ENCODE measurements around the gene GPX2.

Gene GPX2

GRCh38 chr14:64942531-64943111 is at the start of gene GPX2:
GPX2 (minus strand) TSS chr14:64942745; CDS start chr14:64942726, 19 bp downstream.
- no peak for DNase-seq (ENCODE audit: low read depth in 2 of 2)

DNA sequence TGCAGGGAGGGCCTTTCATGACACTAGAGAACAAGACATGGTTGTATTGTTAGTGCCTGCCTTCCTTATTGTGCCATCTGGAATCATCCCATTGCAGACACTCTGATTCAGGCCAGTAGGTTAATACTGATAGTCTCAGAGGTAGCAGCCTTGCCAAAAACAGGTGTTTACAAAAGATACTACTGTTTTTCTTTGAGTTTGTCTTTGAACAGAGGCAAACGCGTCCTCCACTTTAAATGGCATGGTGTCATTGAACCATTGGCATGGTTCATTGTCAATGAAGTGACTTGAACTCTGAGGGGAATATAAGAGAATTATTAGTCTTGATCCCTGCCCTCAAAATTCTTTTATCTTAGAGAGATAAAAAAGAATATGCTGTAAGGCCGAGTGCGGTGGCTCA is 48.4 kb upstream of the GPX2 start:
- no peak for DNase-seq (ENCODE audit: low read depth in 2 of 2)

DNA sequence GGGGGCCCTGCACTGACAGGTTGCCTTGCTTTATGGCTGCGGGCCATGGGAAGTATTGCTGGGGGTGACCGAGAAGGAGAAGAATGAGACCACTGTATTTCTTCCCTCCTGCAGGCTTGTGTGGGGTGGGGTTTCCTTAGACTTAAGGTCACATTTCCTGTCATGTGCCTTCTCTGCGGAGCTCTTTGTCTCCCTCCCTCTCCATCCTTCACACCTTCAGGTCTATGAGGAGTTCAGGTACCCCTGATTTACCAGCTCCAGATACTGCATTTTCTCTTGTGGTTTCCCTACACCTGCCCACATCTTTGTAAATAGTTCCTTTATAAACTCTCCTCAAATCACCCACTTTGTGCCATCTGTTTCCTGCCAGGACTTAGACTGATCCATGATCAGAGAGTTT is 47.8 kb upstream of the GPX2 start:
- DNase-seq (ENCODE audit: low read depth in 2 of 2): no peak

DNA sequence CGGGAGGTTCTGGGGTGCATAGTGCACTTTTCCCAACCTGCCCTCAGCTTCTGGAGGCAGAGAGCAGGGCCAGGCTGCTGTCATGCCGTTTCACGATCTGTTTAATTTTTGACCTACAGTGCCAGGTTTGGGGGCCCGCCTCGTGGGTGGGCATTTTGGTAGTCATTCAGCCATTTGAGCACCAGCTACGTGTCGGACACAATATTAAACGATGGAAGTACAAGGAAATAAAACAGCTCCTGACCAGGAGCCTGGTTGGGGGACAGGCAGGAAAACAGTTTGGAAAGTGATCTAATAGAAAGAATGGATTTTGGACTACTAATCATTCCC is 44.9 kb upstream of the GPX2 start:
- no peak for DNase-seq (ENCODE audit: low read depth in 2 of 2)

DNA sequence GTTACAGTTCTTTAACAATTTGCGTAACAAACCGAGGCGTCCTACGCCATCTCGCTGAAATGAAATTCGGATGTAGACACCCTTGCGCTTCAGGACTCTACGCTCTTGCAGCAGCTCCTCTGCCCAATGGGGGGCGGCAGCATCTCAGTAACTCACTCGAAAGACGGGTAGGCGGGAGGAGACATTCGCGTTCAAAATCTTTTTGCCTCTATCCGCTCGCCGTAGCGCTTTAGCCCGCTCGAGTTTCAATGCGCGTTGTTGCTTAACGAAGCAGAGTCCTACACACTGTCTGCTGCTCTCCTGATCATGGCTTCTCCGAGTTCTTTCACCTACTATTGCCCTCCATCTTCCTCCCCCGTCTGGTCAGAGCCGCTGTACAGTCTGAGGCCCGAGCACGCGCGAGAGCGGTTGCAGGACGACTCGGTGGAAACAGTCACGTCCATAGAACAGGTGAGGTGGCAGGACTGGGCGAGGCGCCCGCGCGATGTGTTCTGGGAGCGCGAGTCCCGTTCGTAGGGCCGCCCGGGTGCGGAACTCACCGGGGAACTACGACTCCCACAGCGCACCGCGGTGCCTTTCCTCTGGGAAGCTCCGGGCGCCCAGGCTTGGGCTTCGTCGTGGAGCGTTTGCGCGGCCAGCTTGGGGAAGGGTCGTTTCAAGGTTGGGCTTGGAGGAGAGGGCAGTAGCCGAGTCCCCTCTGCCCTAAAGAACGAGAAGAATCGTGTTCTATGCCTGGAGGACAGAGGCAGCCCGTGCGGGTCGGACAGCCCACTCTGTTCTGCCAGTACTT is 44.3 kb upstream of the GPX2 start, which contains the start of gene FNTB:
TSS of gene FNTB (plus strand) at position 248 of the 790 bp plus-strand sequence. CDS start at position 307, 59 bp downstream.
- peak; percentile 85 to 90 for DNase-seq (ENCODE audit: low read depth in 2 of 2)

DNA sequence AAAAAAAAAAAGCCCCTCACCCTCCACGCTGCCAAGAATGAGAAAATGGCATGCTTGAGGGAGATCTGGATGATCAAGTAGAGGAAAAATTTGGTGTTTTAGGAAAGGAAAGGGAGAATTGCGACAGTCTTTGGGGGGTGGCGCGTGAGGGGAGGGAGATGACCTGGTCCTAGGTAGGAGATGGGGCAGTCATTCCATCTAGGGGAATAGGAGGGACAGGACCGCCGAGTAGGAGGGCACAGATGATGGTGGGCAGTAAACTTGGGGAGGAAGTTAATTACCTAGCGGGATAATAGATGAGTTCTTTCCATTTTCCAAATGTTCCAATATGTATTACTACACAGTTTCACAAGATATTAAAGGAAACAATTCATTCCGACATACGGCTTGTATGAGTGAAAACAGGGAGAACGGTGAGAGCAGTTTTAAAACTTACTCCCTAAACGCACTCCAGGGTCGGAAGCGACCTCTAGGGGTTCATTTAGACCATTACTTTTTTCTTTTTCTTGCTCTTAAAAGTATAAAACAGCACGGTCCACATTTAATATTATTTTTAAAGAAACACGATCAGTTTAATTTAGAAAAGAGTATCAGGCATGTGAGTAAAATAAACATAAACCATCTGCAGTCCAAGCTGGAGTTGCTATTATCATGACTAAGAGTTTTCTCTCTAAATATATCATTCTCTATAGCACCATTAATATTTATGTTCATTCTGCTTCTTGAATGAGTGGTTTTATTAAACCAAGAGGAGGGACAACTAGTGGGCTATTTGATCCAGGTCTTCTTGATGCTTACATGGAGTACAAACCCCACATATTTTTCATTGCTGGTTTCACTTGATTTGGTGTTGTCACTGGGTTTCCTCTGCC is 41.1 kb upstream of the GPX2 start:
- DNase-seq (ENCODE audit: low read depth in 2 of 2): no peak

GRCh38 chr14:64979336-64980074 is 37.0 kb upstream of the GPX2 start:
- no peak for DNase-seq (ENCODE audit: low read depth in 2 of 2)

- no peak for DNase-seq (ENCODE audit: low read depth in 2 of 2)
These were observed 32.0 kb upstream of the GPX2 start for GRCh38 chr14:64974563-64974962.

- DNase-seq (ENCODE audit: low read depth in 2 of 2): no peak
These were observed 31.3 kb upstream of the GPX2 start for GRCh38 chr14:64973826-64974225.

DNA sequence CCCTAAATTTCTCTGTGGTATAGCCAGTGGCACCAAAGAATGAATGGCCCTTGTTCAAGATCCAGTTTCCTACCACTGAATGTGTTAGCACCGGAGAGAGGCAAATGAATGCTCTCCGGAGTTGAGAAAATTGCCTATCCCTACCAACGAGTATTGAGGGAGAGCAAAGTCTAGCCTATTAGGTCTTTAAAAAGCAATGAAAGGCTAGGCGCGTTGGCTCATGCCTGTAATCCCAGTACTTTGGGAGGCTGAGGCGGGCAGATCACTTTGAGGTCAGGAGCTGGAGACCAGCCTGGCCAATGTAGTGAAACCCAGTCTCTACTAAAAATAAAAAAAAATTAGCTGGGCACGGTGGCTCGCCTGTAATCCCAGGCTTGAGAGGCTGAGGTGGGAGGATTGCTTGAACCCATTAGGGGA is 30.5 kb upstream of the GPX2 start:
- DNase-seq (ENCODE audit: low read depth in 2 of 2): no peak

DNA sequence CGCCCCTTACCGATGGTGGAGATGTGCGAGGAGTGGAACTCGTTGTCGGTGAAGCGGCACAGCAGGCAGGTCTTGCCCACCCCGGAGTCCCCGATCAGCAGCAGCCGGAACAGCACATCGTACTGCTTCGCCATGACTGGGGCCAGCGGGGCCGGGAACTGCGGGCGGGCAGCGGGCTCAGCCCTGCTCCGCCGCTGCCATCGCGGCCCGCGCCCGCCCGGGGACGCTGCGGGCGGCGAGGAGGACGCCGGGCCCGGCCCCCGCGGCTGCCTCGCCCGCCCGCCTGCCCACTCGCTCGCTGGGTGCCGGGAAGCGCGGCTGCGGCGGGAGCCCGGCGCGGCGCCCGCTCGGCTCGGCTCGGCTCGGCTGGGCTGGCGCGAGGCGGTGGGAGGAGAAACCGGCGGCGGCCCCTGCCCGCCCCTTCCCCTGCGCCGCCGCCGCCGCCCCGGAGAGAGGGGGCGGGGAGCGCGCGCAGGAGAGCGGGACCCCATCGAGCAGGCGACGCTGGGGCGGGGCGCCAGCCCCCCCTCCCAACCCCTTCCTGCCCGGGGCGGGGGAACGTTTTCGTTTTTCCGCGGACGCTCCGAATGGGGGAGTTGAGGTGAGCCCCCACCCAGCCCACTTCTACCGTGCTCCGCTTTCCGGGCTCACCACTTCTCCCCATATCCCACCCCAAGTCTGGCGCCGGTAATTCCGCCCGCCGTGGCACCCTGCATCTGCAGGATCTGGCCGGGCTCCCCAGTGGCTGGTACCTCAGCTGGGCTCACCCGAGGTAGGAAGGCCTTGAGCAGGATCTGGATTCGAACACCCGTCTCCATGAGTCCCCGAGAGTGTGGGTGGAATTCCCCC is 29.6 kb upstream of the GPX2 start, which contains the start of gene RAB15:
TSS of gene RAB15 (minus strand) at position 394 of the 849 bp plus-strand sequence. CDS start at position 134, 260 bp downstream.
- peak in 1 of 2 experiments; percentile 11 for DNase-seq (ENCODE audit: low read depth in 2 of 2)

GRCh38 chr14:64971491-64971942 is 29.0 kb upstream of the GPX2 start:
- DNase-seq (ENCODE audit: low read depth in 2 of 2): no peak

- no peak for DNase-seq (ENCODE audit: low read depth in 2 of 2)
These were observed 28.4 kb upstream of the GPX2 start for GRCh38 chr14:64970776-64971477.

GRCh38 chr14:64970041-64970440 is 27.5 kb upstream of the GPX2 start:
- no peak for DNase-seq (ENCODE audit: low read depth in 2 of 2)

GRCh38 chr14:64968651-64969050 is 26.1 kb upstream of the GPX2 start:
- no peak for DNase-seq (ENCODE audit: low read depth in 2 of 2)

GRCh38 chr14:64968167-64968566 is 25.6 kb upstream of the GPX2 start:
- DNase-seq (ENCODE audit: low read depth in 2 of 2): no peak

GRCh38 chr14:64966976-64967375 is 24.4 kb upstream of the GPX2 start:
- no peak for DNase-seq (ENCODE audit: low read depth in 2 of 2)

- DNase-seq (ENCODE audit: low read depth in 2 of 2): no peak
These were observed 22.9 kb upstream of the GPX2 start for GRCh38 chr14:64965356-64966000.

- no peak for DNase-seq (ENCODE audit: low read depth in 2 of 2)
These were observed 21.1 kb upstream of the GPX2 start for GRCh38 chr14:64963611-64964010.
